OCI-LY1 (cell line): ENCODE results near the gene OR52I1.

Experiments
- H2AFZ ChIP-seq: fragments of 200-600 bp; sonication (generic), shearing (Covaris generic); 2 replicates; pipeline ENCODE4 v1.6.0; 2014; ENCODE audit warnings: antibody characterized with exemption, mild to moderate bottlenecking, low read length
- H3F3A ChIP-seq: fragments of 200-600 bp; sonication (generic), shearing (Covaris generic); 2 replicates; pipeline ENCODE4 v1.6.0; 2014; ENCODE audit warnings: mild to moderate bottlenecking, antibody characterized with exemption, low read length, moderate library complexity; ENCODE audit not compliant: insufficient read depth
- H3K27ac ChIP-seq: fragments of 200-600 bp; sonication (generic); 2 replicates; pipeline ENCODE4 v1.5.1; 2014; ENCODE audit warnings: low read length, mixed run types, mild to moderate bottlenecking, low read depth; ENCODE audit not compliant: poor library complexity, severe bottlenecking
- H3K27me3 ChIP-seq: fragments of 200-600 bp; sonication (generic); 2 replicates; pipeline ENCODE4 v1.6.0; 2014; ENCODE audit warnings: antibody characterized with exemption, mild to moderate bottlenecking, low read length, moderate library complexity; ENCODE audit not compliant: insufficient read depth
- H3K36me3 ChIP-seq: fragments of 200-600 bp; sonication (generic); 2 replicates; pipeline ENCODE4 v1.6.1; 2014; ENCODE audit warnings: mild to moderate bottlenecking, antibody characterized with exemption, low read length, moderate library complexity, mixed read lengths; ENCODE audit not compliant: insufficient read depth
- H3K4me1 ChIP-seq: fragments of 200-600 bp; sonication (generic); 2 replicates; pipeline ENCODE4 v1.5.1; 2014; ENCODE audit warnings: mild to moderate bottlenecking, low read length, moderate library complexity; ENCODE audit not compliant: insufficient read depth, severe bottlenecking
- H3K4me2 ChIP-seq: fragments of 200-600 bp; sonication (generic), shearing (Covaris generic); 2 replicates; pipeline ENCODE4 v1.6.1; 2014; ENCODE audit warnings: low read length
- H3K4me3 ChIP-seq: fragments of 200-600 bp; sonication (generic); 2 replicates; pipeline ENCODE4 v1.5.1; 2014; ENCODE audit warnings: low read length, low read depth, mild to moderate bottlenecking, mixed read lengths; ENCODE audit not compliant: poor library complexity, severe bottlenecking
- H3K79me2 ChIP-seq: fragments of 200-600 bp; shearing (Covaris generic); 2 replicates; pipeline ENCODE4 v1.6.1; 2016; ENCODE audit warnings: mixed run types, low read length, mixed read lengths; ENCODE audit not compliant: insufficient read depth
- H3K9ac ChIP-seq: fragments of 200-600 bp; sonication (generic), shearing (Covaris generic); 2 replicates; pipeline ENCODE4 v1.6.1; 2014; ENCODE audit warnings: mild to moderate bottlenecking, low read length, mixed read lengths
- H3K9me2 ChIP-seq: fragments of 200-600 bp; sonication (generic), shearing (Covaris generic); 2 replicates; pipeline ENCODE4 v1.6.1; 2014; ENCODE audit warnings: low read depth, mild to moderate bottlenecking, low read length, mixed read lengths
- H3K9me3 ChIP-seq: fragments of 200-600 bp; shearing (Covaris generic); 2 replicates; pipeline ENCODE4 v1.6.1; 2014; ENCODE audit warnings: low read length, mixed read lengths
- H4K20me1 ChIP-seq: fragments of 200-600 bp; sonication (generic), shearing (Covaris generic); 2 replicates; pipeline ENCODE4 v1.6.0; 2016; ENCODE audit warnings: mild to moderate bottlenecking, low read length; ENCODE audit not compliant: insufficient read depth
- CTCF ChIP-seq: fragments of 200-600 bp; sonication (generic), shearing (Covaris generic); IDR thresholded peaks from 2 replicates; pipeline ENCODE4 v1.5.1; 2017; ENCODE audit warnings: mild to moderate bottlenecking, antibody characterized with exemption, low read length, moderate library complexity, mixed read lengths
- EZH2 ChIP-seq: fragments of 200-600 bp; sonication (generic), shearing (Covaris generic); IDR thresholded peaks from 2 replicates; pipeline ENCODE4 v1.8.0; 2017; ENCODE audit warnings: borderline replicate concordance, mixed run types, mild to moderate bottlenecking, antibody characterized with exemption, low read length, moderate library complexity, mixed read lengths

Gene OR52I1

DNA sequence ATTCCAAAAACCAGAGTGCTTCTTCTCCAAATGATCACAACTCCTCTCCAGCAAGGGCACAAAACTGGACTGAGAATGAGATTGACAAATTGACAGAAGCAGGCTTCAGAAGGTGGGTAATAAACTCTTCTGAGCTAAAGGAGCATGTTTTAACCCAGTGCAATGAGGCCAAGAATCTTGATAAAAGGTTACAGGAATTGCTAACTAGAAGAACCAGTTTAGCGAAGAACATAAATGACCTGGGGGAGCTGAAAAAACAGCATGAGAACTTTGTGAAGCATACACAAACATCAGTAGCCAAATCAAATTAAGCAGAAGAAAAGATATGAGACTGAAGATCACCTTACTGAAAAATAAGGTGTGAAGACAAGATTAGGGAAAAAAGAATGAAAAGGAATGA, 33.4 kb upstream of the OR52I1 start:
- H3K4me2 ChIP-seq = no peak overlapping the region
- no peaks in the 10 kb centered on the region for H3K4me1 ChIP-seq
- TF ChIP-seq EZH2 = no peak
- TF ChIP-seq CTCF = no peak
- H3K27ac ChIP-seq = no peak overlapping the region
- H2AFZ ChIP-seq = no peak overlapping the region
- H3F3A ChIP-seq = no peaks in the 10 kb centered on the region
- H3K9me2 ChIP-seq = no peaks in the 10 kb centered on the region
- H3K4me3 ChIP-seq = no peak overlapping the region
- H3K36me3 ChIP-seq = no peaks in the 10 kb centered on the region
- H4K20me1 ChIP-seq = no peaks in the 10 kb centered on the region
- H3K27me3 ChIP-seq = no peaks in the 10 kb centered on the region
- H3K9me3 ChIP-seq = no peaks in the 10 kb centered on the region
- no peaks in the 10 kb centered on the region for H3K79me2 ChIP-seq
- no peak overlapping the region for H3K9ac ChIP-seq

DNA sequence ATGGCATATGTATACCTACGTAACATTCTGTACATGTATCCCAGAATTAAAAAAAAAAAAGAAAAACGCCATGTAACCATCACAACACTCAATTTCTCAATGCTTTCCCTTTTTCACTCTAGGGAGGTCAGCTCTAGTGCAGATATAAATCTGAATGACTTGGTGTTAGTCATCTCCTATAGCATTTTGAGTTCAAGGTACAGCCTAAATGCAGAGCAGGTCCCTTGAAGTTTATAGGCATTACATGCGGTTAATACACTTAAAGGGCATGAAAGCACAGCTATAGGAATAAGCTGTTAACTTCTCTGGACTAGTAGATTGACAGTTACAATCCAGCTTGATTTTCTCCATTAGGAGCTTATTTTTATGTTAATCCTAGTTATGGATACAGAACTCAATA, 28.5 kb upstream of the OR52I1 start:
- Histone ChIP-seq H3F3A (no peaks in the 10 kb centered on the region), H3K4me1 (no peaks in the 10 kb centered on the region), H3K27ac (no peak overlapping the region), H3K9ac (no peak overlapping the region), H3K36me3 (no peaks in the 10 kb centered on the region), H4K20me1 (no peaks in the 10 kb centered on the region), H3K9me3 (no peaks in the 10 kb centered on the region), H3K4me2 (no peak overlapping the region), H3K4me3 (no peak overlapping the region), H3K9me2 (no peaks in the 10 kb centered on the region), H3K27me3 (no peaks in the 10 kb centered on the region), H2AFZ (no peak overlapping the region), H3K79me2 (no peaks in the 10 kb centered on the region)
- TF ChIP-seq EZH2 = no peak
- no peak for TF ChIP-seq CTCF

GRCh38 chr11:4569075-4569474, 24.8 kb upstream of the OR52I1 start:
- Histone ChIP-seq H3K9me2 (no peaks in the 10 kb centered on the region), H3K4me2 (no peak overlapping the region), H3K36me3 (no peaks in the 10 kb centered on the region), H3K79me2 (no peaks in the 10 kb centered on the region), H4K20me1 (no peaks in the 10 kb centered on the region), H3K9ac (no peak overlapping the region), H3K27me3 (0 out of 2 replicates have a peak, but pooled peaks cover 4% of the 10 kb centered on the region), H3F3A (no peaks in the 10 kb centered on the region), H3K27ac (no peak overlapping the region), H2AFZ (no peak overlapping the region), H3K9me3 (no peaks in the 10 kb centered on the region), H3K4me1 (no peaks in the 10 kb centered on the region), H3K4me3 (no peak overlapping the region)
- no peak for TF ChIP-seq CTCF
- no peak for TF ChIP-seq EZH2
